HL-60 (cell line): Measurements from ENCODE around the gene E2F7.

ENCODE experiments used
- DNase-seq, 2 experiments: peaks; one replicate each; pipeline ENCODE4 v3.0.0-alpha.2; 2010 to 2020; ENCODE audit warnings: low read depth in 1 of 2, low spot score in 1 of 2
- H3K27ac ChIP-seq: fragments of 250-450 bp; sonication (Bioruptor Pico); replicated peaks from 2 replicates; pipeline ENCODE4 v1.5.1; 2020; ENCODE audit warnings: mild to moderate bottlenecking, moderate library complexity
- H3K27me3 ChIP-seq: fragments of 250-450 bp; sonication (Bioruptor Pico); 2 replicates; pipeline ENCODE4 v1.5.1; 2021; ENCODE audit warnings: mild to moderate bottlenecking, moderate library complexity; ENCODE audit not compliant: insufficient read depth, poor library complexity, severe bottlenecking
- H3K4me3 ChIP-seq: replicated peaks from 2 replicates; pipeline ENCODE4 v1.5.1; 2011; ENCODE audit warnings: mild to moderate bottlenecking, control low read depth, low read length; ENCODE audit not compliant: insufficient read depth
- GABPA ChIP-seq: IDR thresholded peaks from 2 replicates; pipeline ENCODE4 v1.6.1; 2012; ENCODE audit warnings: low read depth
- POLR2AphosphoS5 ChIP-seq: IDR thresholded peaks from 2 replicates; pipeline ENCODE4 v1.6.1; 2012; ENCODE audit warnings: low read depth
- SPI1 ChIP-seq: IDR thresholded peaks from 2 replicates; pipeline ENCODE4 v1.6.1; 2012; ENCODE audit warnings: low read depth, mild to moderate bottlenecking, borderline replicate concordance
- TF ChIP-seq, protein P1 (sequence below): IDR thresholded peaks from one replicate; pipeline ENCODE4 v1.5.1; 2011; ENCODE audit warnings: low read length, control low read depth, inconsistent platforms; ENCODE audit not compliant: insufficient read depth
- TF ChIP-seq, protein P2 (sequence below): IDR thresholded peaks from 2 replicates; pipeline ENCODE4 v1.6.1; 2012; ENCODE audit warnings: low read depth; ENCODE audit not compliant: insufficient replicate concordance

Gene E2F7

DNA sequence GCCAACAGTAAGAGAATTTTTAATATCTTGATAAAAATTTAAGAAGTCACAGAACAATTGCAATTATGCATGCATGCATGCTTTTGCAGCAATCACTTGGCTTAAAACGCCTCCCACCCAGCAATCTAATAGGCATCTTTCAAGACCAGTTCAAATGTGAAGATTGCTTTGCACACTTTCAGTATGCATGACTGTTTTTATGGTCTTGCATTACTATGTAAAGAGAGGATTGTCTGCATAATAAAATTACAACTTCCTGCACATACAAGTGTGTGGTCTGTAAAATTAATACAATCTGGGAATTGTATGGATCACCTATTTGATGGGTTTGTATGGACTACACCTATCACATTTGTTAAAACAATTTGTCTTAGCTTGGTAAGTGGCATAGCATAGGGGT is 48.8 kb downstream of the E2F7 start:
- no peaks in the 10 kb centered on the region for H3K27me3 ChIP-seq
- TF ChIP-seq SPI1 (no peak), POLR2AphosphoS5 (no peak), GABPA (no peak)
- TF ChIP-seq, protein P1, sequence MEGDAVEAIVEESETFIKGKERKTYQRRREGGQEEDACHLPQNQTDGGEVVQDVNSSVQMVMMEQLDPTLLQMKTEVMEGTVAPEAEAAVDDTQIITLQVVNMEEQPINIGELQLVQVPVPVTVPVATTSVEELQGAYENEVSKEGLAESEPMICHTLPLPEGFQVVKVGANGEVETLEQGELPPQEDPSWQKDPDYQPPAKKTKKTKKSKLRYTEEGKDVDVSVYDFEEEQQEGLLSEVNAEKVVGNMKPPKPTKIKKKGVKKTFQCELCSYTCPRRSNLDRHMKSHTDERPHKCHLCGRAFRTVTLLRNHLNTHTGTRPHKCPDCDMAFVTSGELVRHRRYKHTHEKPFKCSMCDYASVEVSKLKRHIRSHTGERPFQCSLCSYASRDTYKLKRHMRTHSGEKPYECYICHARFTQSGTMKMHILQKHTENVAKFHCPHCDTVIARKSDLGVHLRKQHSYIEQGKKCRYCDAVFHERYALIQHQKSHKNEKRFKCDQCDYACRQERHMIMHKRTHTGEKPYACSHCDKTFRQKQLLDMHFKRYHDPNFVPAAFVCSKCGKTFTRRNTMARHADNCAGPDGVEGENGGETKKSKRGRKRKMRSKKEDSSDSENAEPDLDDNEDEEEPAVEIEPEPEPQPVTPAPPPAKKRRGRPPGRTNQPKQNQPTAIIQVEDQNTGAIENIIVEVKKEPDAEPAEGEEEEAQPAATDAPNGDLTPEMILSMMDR: no peak
- TF ChIP-seq, protein P2, sequence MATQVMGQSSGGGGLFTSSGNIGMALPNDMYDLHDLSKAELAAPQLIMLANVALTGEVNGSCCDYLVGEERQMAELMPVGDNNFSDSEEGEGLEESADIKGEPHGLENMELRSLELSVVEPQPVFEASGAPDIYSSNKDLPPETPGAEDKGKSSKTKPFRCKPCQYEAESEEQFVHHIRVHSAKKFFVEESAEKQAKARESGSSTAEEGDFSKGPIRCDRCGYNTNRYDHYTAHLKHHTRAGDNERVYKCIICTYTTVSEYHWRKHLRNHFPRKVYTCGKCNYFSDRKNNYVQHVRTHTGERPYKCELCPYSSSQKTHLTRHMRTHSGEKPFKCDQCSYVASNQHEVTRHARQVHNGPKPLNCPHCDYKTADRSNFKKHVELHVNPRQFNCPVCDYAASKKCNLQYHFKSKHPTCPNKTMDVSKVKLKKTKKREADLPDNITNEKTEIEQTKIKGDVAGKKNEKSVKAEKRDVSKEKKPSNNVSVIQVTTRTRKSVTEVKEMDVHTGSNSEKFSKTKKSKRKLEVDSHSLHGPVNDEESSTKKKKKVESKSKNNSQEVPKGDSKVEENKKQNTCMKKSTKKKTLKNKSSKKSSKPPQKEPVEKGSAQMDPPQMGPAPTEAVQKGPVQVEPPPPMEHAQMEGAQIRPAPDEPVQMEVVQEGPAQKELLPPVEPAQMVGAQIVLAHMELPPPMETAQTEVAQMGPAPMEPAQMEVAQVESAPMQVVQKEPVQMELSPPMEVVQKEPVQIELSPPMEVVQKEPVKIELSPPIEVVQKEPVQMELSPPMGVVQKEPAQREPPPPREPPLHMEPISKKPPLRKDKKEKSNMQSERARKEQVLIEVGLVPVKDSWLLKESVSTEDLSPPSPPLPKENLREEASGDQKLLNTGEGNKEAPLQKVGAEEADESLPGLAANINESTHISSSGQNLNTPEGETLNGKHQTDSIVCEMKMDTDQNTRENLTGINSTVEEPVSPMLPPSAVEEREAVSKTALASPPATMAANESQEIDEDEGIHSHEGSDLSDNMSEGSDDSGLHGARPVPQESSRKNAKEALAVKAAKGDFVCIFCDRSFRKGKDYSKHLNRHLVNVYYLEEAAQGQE: no peak
- H3K27ac ChIP-seq: no peak overlapping the region
- H3K4me3 ChIP-seq: no peak overlapping the region
- no peak for DNase-seq

DNA sequence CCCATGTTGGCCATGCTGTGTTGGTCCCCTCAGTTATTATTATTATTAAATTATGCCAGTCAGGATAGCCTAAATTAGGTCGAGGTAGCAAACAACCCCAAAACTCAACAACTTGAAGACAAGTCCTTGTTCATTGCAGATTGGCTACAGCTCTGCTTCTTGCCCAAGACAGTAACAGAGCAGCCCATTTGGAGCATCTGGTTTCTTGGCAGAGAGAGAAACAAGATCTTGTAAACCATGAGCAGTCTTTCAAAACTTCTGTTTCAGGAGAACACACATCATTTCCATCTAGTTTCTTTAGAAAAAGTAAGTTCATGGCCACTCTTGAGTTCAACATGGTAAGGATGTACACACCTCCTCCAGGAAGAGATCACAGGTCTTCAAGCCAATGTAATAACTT is 52.3 kb downstream of the E2F7 start:
- DNase-seq: no peak
- TF ChIP-seq SPI1 (no peak), GABPA (no peak), POLR2AphosphoS5 (no peak)
- TF ChIP-seq, protein P1: no peak
- TF ChIP-seq, protein P2: no peak
- H3K27ac ChIP-seq: no peak overlapping the region
- no peaks in the 10 kb centered on the region for H3K27me3 ChIP-seq
- no peak overlapping the region for H3K4me3 ChIP-seq

DNA sequence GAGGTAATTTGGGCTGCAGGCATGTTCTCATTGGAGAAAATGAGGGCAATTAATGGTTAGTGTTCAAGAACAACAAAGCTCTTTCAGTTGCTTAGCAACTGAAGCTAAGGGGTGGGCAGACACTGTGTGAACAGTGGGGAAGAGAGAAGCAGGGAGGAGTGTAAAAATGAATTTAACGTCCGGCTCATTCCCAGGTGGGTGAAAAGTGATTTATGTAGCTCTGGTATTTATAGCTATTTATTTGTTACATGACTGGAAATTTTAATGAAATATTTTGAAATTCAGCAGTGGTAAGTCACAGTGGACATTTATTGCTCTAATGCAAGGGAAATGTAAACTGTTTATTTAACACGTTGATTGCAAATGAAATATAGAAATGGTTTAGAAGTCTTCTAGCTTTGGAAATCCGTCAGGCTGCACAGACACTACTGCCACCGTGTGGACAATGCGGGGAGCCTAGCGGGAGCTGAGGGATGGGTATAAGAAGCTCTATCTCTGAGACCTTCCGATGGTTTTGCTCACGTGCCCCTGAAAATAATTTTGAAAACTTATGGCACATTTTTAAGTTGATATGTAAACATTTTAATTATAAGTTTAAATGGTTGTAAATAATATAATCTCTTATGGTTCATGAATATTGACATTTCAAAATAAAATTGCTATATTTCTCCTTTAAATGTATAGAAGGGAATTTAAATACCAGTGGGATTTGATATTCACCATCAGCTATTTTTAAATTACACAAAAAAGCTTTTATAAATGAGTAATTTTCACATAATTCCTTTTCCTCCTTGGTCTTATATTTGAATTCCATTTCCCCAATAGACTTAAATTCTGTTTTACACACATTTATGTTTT is 54.4 kb downstream of the E2F7 start:
- TF ChIP-seq, protein P1: peak; percentile 98
- TF ChIP-seq GABPA: no peak
- H3K27ac ChIP-seq: no peak overlapping the region
- H3K4me3 ChIP-seq: no peak overlapping the region
- DNase-seq: peak; percentile 16 to 69
- no peaks in the 10 kb centered on the region for H3K27me3 ChIP-seq

DNA sequence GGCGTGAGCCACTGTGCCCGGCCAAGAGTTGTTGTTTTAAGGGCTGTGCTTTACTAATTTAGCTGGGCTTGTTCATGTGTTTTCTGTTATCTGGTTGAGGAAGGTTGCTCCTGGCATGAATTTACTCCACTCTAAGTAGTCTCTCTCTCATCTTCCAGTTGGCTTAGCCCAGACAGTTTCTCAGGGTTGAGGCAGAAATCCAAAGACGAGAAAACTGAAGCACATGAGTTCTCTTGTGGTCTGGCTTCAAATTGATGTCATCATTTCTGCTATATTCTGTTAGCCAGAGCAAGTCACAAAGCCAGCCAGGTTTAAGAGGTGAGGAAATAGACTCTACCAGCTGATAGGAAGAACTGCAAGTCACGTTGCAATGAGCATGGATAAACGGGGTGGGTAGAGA is 57.9 kb downstream of the E2F7 start:
- no peak overlapping the region for H3K4me3 ChIP-seq
- DNase-seq: no peak
- H3K27ac ChIP-seq: no peak overlapping the region
- no peaks in the 10 kb centered on the region for H3K27me3 ChIP-seq
- TF ChIP-seq, protein P2: no peak
- TF ChIP-seq SPI1 (no peak), GABPA (no peak), POLR2AphosphoS5 (no peak)
- TF ChIP-seq, protein P1: no peak
